ENCODE data around the gene ASCL3.

GRCh38 chr11:8930456-8931175, 12.2 kb downstream of the ASCL3 start:
- TF ChIP-seq, protein P1, sequence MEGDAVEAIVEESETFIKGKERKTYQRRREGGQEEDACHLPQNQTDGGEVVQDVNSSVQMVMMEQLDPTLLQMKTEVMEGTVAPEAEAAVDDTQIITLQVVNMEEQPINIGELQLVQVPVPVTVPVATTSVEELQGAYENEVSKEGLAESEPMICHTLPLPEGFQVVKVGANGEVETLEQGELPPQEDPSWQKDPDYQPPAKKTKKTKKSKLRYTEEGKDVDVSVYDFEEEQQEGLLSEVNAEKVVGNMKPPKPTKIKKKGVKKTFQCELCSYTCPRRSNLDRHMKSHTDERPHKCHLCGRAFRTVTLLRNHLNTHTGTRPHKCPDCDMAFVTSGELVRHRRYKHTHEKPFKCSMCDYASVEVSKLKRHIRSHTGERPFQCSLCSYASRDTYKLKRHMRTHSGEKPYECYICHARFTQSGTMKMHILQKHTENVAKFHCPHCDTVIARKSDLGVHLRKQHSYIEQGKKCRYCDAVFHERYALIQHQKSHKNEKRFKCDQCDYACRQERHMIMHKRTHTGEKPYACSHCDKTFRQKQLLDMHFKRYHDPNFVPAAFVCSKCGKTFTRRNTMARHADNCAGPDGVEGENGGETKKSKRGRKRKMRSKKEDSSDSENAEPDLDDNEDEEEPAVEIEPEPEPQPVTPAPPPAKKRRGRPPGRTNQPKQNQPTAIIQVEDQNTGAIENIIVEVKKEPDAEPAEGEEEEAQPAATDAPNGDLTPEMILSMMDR (conservative IDR thresholded peaks at IDR 0.05; ENCODE audit: low read depth, low read length), result no peak
- TF ChIP-seq EZH2 (IDR thresholded peaks at IDR 0.05; ENCODE audit: borderline replicate concordance, low read depth, low read length, poor library complexity, severe bottlenecking), result no peak

Measured in A673 (cell line).